Omental fat pad (tissue), 4 donors: ENCODE data around the gene TIMM44. TPM values are rescaled to one million over a fixed set of nuclear protein-coding genes. Genes with fewer than 3 reads are reported as not detected.

Experiments used
- ATAC-seq: fragments of 150-250 bp; one replicate; pipeline ENCODE4 v1.9.1; 2016; ENCODE audit warnings: mild to moderate bottlenecking, moderate library complexity; ENCODE audit not compliant: low FRiP score
- DNase-seq: peaks from one replicate; pipeline ENCODE4 v3.0.0-alpha.2; 2019; ENCODE audit warnings: low spot score
- CTCF ChIP-seq, 3 donors: fragments of 450-650 bp; IDR thresholded peaks; one replicate each; pipeline ENCODE4 v1.5.1; 2016 to 2017; ENCODE audit warnings: antibody characterized with exemption in 3 of 3, mild to moderate bottlenecking in 3 of 3, moderate library complexity in 2 of 3
- total RNA-seq, 4 donors: library from RNA; depleted of rRNA; stranded (reverse); fragments of >200 nt; gene quantifications; one replicate each; pipeline ENCODE4 v1.1.0, GENCODE V29; 2016

Gene TIMM44
- total RNA-seq, 4 donors from 2014 or later, result 44.3 to 53.3 (median 47.6) TPM

- ATAC-seq (no peak), DNase-seq (no peak)
- TF ChIP-seq CTCF (IDR thresholded peaks at IDR 0.05), result no peak
Measured at GRCh38 chr19:7969555-7969939, 26.1 kb upstream of the TIMM44 start.

GRCh38 chr19:7968796-7969554 is 25.5 kb upstream of the TIMM44 start:
- no peak for TF ChIP-seq CTCF (IDR thresholded peaks at IDR 0.05)
- DNase-seq (no peak), ATAC-seq (no peak)

- no peak for DNase-seq
- TF ChIP-seq CTCF (IDR thresholded peaks at IDR 0.05), result no peak
- ATAC-seq, result no peak
Measured at GRCh38 chr19:7968008-7968795, 24.7 kb upstream of the TIMM44 start.

GRCh38 chr19:7965921-7966665 is 22.6 kb upstream of the TIMM44 start:
- ATAC-seq, result no peak
- DNase-seq, result no peak
- no peak for TF ChIP-seq CTCF (IDR thresholded peaks at IDR 0.05)

- DNase-seq (no peak), ATAC-seq (no peak)
- no peak for TF ChIP-seq CTCF (IDR thresholded peaks at IDR 0.05)
Measured at GRCh38 chr19:7965259-7965841, 21.9 kb upstream of the TIMM44 start.

GRCh38 chr19:7963566-7963965 is 20.1 kb upstream of the TIMM44 start:
- no peak for DNase-seq
- no peak for TF ChIP-seq CTCF (IDR thresholded peaks at IDR 0.05)
- no peak for ATAC-seq
